Neural cell (in vitro differentiated cells): Measurements from ENCODE around the gene PPFIBP1. TPM values are rescaled to one million over a fixed set of nuclear protein-coding genes. Genes with fewer than 3 reads are reported as not detected.

ENCODE experiments used
- H2AFZ ChIP-seq: fragments of 200-600, 300-800 bp; sonication (generic), shearing (Covaris generic); 2 replicates; pipeline ENCODE4 v1.6.0; 2014; ENCODE audit warnings: low read depth, mild to moderate bottlenecking, antibody characterized with exemption, low read length, moderate library complexity
- H3F3A ChIP-seq: fragments of 200-600 bp; shearing (Covaris generic); 2 replicates; pipeline ENCODE4 v1.6.1; 2016; ENCODE audit warnings: mild to moderate bottlenecking, moderate library complexity, mixed read lengths, antibody characterized with exemption, low read length; ENCODE audit not compliant: insufficient read depth, poor library complexity, severe bottlenecking
- H3K27ac ChIP-seq: fragments of 200-600, 300-800 bp; sonication (generic), shearing (Covaris generic); 2 replicates; pipeline ENCODE4 v1.5.1; 2014; ENCODE audit warnings: mild to moderate bottlenecking, low read length, moderate library complexity
- H3K27me3 ChIP-seq: fragments of 300-800, 200-600 bp; sonication (generic), shearing (Covaris generic); 2 replicates; pipeline ENCODE4 v1.6.0; 2014; ENCODE audit warnings: mild to moderate bottlenecking, low read depth, low read length, moderate library complexity; ENCODE audit not compliant: insufficient read depth
- H3K36me3 ChIP-seq: fragments of 300-800, 200-600 bp; sonication (generic), shearing (Covaris generic); 2 replicates; pipeline ENCODE4 v1.5.1; 2014; ENCODE audit warnings: mild to moderate bottlenecking, antibody characterized with exemption, low read length, moderate library complexity; ENCODE audit not compliant: insufficient read depth
- H3K4me2 ChIP-seq: fragments of 300-800, 200-600 bp; sonication (generic), shearing (Covaris generic); 2 replicates; pipeline ENCODE4 v1.6.0; 2014; ENCODE audit warnings: mild to moderate bottlenecking, low read length
- H3K4me3 ChIP-seq: fragments of 300-800, 200-600 bp; sonication (generic), shearing (Covaris generic); 2 replicates; pipeline ENCODE4 v1.5.1; 2014; ENCODE audit warnings: mild to moderate bottlenecking, low read length, moderate library complexity
- H3K79me2 ChIP-seq: fragments of 200-600 bp; shearing (Covaris generic); replicated peaks from 2 replicates; pipeline ENCODE4 v1.6.0; 2014; ENCODE audit warnings: mild to moderate bottlenecking, low read length, moderate library complexity; ENCODE audit not compliant: insufficient read depth
- H3K9ac ChIP-seq: fragments of 300-800, 200-600 bp; sonication (generic), shearing (Covaris generic); 2 replicates; pipeline ENCODE4 v1.6.1; 2016; ENCODE audit warnings: mild to moderate bottlenecking, low read length, mixed read lengths
- H3K9me2 ChIP-seq: fragments of 200-600 bp; shearing (Covaris generic); 2 replicates; pipeline ENCODE4 v1.6.1; 2016; ENCODE audit warnings: mild to moderate bottlenecking, low read length, mixed read lengths; ENCODE audit not compliant: insufficient read depth
- H3K9me3 ChIP-seq: fragments of 200-600, 300-800 bp; sonication (generic), shearing (Covaris generic); 2 replicates; pipeline ENCODE4 v1.6.1; 2016; ENCODE audit warnings: mild to moderate bottlenecking, mixed run types, low read length, moderate library complexity, mixed read lengths
- H4K20me1 ChIP-seq: fragments of 200-600 bp; shearing (Covaris generic); 2 replicates; pipeline ENCODE4 v1.6.1; 2016; ENCODE audit warnings: mild to moderate bottlenecking, mixed run types; ENCODE audit not compliant: insufficient read depth
- EP300 ChIP-seq: fragments of 450-650 bp; conservative IDR thresholded peaks from 2 replicates; pipeline ENCODE4 v1.6.1; 2014; ENCODE audit warnings: antibody characterized with exemption, mild to moderate bottlenecking, moderate library complexity; ENCODE audit not compliant: poor library complexity, severe bottlenecking
- EZH2 ChIP-seq: fragments of 200-600, 300-800 bp; shearing (Covaris generic), sonication (generic); IDR thresholded peaks from 2 replicates; pipeline ENCODE4 v1.6.1; 2014; ENCODE audit warnings: antibody characterized with exemption, low read length, borderline replicate concordance, mild to moderate bottlenecking; ENCODE audit not compliant: insufficient read depth, poor library complexity, severe bottlenecking
- MXI1 ChIP-seq: fragments of 450-650 bp; conservative IDR thresholded peaks from 2 replicates; pipeline ENCODE4 v1.6.1; 2014; ENCODE audit warnings: antibody characterized with exemption, mild to moderate bottlenecking; ENCODE audit not compliant: poor library complexity, severe bottlenecking
- POLR2AphosphoS5 ChIP-seq: IDR thresholded peaks from 2 replicates; pipeline ENCODE4 v1.6.1; 2012
- RAD21 ChIP-seq: fragments of 450-650 bp; conservative IDR thresholded peaks from 2 replicates; pipeline ENCODE4 v1.6.1; 2014; ENCODE audit warnings: antibody characterized with exemption, mild to moderate bottlenecking, moderate library complexity
- SMC3 ChIP-seq: fragments of 450-650 bp; conservative IDR thresholded peaks from 2 replicates; pipeline ENCODE4 v1.6.1; 2014; ENCODE audit warnings: antibody characterized with exemption, mild to moderate bottlenecking, moderate library complexity; ENCODE audit not compliant: poor library complexity
- TAF1 ChIP-seq: IDR thresholded peaks from 2 replicates; pipeline ENCODE4 v1.6.1; 2012; ENCODE audit warnings: low read depth
- polyA plus RNA-seq: library from polyadenylated mRNA; depleted of rRNA; stranded (reverse); fragments of >200 nt; gene quantifications from 2 replicates; pipeline ENCODE4 v1.2.3, GENCODE V29; 2014
- TF ChIP-seq, protein P1 (sequence below): IDR thresholded peaks from 2 replicates; pipeline ENCODE4 v1.6.1; 2012; ENCODE audit warnings: borderline replicate concordance
- TF ChIP-seq, protein P2 (sequence below): fragments of 450-650 bp; IDR thresholded peaks from 2 replicates; pipeline ENCODE4 v1.5.1; 2014; ENCODE audit warnings: antibody characterized with exemption, mild to moderate bottlenecking, moderate library complexity; ENCODE audit not compliant: poor library complexity, severe bottlenecking

PPFIBP1 gene
- polyA plus RNA-seq, 1 donor from 2014 or later, result 30.2 TPM

DNA sequence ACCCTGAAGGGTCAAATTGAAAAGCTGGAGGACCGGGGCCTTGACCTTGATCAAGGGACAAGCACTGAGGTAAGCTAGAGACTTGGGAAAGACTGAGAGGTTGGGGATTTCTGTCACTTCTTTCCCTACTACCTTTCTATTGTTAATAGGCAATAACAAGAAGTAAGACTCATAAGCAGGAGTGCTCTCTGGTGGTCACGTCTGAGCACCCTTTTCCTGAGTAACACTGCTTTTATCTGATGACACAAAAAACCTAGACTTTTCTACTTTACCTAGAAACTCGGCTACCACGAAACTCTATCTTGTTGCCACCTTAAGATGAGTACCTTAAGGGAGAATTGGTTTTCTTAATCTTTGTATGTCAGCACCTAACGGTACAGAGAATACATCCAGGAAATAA, 35.5 kb upstream of the PPFIBP1 start:
- TF ChIP-seq EZH2 (no peak), POLR2AphosphoS5 (no peak), TAF1 (no peak), SMC3 (no peak), MXI1 (no peak), RAD21 (no peak), EP300 (no peak)
- TF ChIP-seq, protein P1, sequence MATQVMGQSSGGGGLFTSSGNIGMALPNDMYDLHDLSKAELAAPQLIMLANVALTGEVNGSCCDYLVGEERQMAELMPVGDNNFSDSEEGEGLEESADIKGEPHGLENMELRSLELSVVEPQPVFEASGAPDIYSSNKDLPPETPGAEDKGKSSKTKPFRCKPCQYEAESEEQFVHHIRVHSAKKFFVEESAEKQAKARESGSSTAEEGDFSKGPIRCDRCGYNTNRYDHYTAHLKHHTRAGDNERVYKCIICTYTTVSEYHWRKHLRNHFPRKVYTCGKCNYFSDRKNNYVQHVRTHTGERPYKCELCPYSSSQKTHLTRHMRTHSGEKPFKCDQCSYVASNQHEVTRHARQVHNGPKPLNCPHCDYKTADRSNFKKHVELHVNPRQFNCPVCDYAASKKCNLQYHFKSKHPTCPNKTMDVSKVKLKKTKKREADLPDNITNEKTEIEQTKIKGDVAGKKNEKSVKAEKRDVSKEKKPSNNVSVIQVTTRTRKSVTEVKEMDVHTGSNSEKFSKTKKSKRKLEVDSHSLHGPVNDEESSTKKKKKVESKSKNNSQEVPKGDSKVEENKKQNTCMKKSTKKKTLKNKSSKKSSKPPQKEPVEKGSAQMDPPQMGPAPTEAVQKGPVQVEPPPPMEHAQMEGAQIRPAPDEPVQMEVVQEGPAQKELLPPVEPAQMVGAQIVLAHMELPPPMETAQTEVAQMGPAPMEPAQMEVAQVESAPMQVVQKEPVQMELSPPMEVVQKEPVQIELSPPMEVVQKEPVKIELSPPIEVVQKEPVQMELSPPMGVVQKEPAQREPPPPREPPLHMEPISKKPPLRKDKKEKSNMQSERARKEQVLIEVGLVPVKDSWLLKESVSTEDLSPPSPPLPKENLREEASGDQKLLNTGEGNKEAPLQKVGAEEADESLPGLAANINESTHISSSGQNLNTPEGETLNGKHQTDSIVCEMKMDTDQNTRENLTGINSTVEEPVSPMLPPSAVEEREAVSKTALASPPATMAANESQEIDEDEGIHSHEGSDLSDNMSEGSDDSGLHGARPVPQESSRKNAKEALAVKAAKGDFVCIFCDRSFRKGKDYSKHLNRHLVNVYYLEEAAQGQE, result no peak
- TF ChIP-seq, protein P2, sequence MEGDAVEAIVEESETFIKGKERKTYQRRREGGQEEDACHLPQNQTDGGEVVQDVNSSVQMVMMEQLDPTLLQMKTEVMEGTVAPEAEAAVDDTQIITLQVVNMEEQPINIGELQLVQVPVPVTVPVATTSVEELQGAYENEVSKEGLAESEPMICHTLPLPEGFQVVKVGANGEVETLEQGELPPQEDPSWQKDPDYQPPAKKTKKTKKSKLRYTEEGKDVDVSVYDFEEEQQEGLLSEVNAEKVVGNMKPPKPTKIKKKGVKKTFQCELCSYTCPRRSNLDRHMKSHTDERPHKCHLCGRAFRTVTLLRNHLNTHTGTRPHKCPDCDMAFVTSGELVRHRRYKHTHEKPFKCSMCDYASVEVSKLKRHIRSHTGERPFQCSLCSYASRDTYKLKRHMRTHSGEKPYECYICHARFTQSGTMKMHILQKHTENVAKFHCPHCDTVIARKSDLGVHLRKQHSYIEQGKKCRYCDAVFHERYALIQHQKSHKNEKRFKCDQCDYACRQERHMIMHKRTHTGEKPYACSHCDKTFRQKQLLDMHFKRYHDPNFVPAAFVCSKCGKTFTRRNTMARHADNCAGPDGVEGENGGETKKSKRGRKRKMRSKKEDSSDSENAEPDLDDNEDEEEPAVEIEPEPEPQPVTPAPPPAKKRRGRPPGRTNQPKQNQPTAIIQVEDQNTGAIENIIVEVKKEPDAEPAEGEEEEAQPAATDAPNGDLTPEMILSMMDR, result no peak
- Histone ChIP-seq H3K9me3 (no peaks in the 10 kb centered on the region), H4K20me1 (no peaks in the 10 kb centered on the region), H3K27me3 (no peaks in the 10 kb centered on the region), H3K79me2 (no peaks in the 10 kb centered on the region), H3K36me3 (no peaks in the 10 kb centered on the region), H3K9ac (no peak overlapping the region), H3F3A (no peaks in the 10 kb centered on the region), H3K9me2 (no peaks in the 10 kb centered on the region), H3K4me3 (no peak overlapping the region), H3K4me2 (no peak overlapping the region), H3K27ac (no peak overlapping the region), H2AFZ (no peak overlapping the region)

DNA sequence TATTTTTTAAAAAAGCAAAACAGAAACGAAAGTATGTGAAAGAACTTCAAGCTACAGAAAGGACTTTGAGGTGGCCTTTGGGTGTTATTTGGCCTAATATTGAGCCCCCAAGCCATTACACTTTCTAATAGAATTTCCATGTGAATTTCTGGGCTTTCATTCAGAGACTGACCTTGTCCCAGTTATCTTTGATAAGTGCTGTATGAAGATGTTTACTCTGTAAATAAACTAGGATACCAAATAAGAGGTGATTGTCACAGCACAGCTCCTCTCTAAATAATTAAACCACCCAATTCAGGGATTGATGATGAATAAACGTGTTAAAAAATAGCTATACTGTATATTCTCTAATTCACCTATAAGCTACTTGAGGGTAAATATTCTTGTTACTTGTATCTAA, 32.8 kb upstream of the PPFIBP1 start:
- no peaks in the 10 kb centered on the region for H3F3A ChIP-seq
- H3K9me3 ChIP-seq, result no peaks in the 10 kb centered on the region
- no peak overlapping the region for H2AFZ ChIP-seq
- no peaks in the 10 kb centered on the region for H4K20me1 ChIP-seq
- H3K4me3 ChIP-seq, result no peak overlapping the region
- no peaks in the 10 kb centered on the region for H3K36me3 ChIP-seq
- H3K9me2 ChIP-seq, result no peaks in the 10 kb centered on the region
- TF ChIP-seq MXI1 (no peak), EZH2 (no peak), TAF1 (no peak), POLR2AphosphoS5 (no peak), EP300 (no peak), RAD21 (no peak), SMC3 (no peak)
- TF ChIP-seq, protein P1, result no peak
- TF ChIP-seq, protein P2, result no peak
- H3K79me2 ChIP-seq, result no peaks in the 10 kb centered on the region
- H3K4me2 ChIP-seq, result no peak overlapping the region
- H3K9ac ChIP-seq, result no peak overlapping the region
- no peaks in the 10 kb centered on the region for H3K27me3 ChIP-seq
- H3K27ac ChIP-seq, result no peak overlapping the region
